Left forelimb (tissue), 1 donor: ENCODE data around the gene CLTA.

ENCODE experiments used
- DNase-seq: peaks from one replicate; pipeline ENCODE4 v3.0.0-alpha.2; 2018; ENCODE audit warnings: low spot score

Gene CLTA, protein sequence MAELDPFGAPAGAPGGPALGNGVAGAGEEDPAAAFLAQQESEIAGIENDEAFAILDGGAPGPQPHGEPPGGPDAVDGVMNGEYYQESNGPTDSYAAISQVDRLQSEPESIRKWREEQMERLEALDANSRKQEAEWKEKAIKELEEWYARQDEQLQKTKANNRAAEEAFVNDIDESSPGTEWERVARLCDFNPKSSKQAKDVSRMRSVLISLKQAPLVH

DNA sequence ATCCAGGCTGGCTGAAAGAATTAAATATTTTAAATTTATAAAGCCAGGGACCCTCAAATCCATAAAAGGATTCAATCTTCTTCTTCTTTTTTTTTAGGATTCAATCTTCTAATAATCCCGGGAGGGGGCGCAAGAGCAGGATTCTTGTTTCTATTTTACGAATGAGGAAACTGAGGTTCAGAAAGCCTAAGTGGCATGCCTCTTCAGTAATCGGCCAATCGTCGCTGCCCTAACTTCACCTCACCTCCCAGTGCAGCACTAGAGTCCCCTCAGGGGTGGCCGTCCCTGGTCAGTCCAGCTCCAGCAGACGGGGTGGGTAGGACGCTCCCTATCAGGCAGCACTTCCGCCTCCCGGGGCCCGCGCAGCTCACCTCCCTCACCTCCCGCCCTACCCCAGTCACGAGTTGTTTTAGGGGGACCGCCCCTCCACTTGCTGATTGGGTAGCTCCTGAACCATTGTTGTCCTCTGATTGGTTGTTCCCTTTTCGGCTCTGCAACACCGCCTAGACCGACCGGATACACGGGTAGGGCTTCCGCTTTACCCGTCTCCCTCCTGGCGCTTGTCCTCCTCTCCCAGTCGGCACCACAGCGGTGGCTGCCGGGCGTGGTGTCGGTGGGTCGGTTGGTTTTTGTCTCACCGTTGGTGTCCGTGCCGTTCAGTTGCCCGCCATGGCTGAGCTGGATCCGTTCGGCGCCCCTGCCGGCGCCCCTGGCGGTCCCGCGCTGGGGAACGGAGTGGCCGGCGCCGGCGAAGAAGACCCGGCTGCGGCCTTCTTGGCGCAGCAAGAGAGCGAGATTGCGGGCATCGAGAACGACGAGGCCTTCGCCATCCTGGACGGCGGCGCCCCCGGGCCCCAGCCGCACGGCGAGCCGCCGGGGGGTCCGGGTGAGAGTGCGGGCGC is at the start of gene CLTA:
Gene CLTA, plus strand, starts transcription at position 534 of the 902 bp plus-strand sequence. Its CDS starts 136 bp downstream, at position 670.
- peak; percentile 96 for DNase-seq

DNA sequence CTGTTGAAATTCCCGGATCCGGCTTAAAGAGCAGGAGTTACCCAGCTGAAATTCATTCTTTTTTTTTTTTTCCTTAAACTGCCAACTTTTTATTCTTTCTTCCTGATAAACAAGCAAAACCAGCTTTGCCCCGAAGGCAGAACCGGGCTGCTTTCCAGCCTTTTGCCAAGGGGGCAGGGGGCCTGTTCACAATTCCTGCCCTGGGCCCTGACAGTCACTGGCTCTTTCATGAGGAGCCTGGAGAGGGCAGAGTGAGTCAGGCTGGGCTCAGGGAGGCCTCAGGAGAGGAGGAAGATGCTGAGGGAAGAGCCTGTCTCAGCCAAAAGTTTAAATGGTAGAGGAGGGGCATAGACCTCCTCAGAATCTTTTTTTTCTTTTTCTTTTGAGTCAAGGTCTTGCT is 49.4 kb upstream of the CLTA start:
- no peak for DNase-seq

DNA sequence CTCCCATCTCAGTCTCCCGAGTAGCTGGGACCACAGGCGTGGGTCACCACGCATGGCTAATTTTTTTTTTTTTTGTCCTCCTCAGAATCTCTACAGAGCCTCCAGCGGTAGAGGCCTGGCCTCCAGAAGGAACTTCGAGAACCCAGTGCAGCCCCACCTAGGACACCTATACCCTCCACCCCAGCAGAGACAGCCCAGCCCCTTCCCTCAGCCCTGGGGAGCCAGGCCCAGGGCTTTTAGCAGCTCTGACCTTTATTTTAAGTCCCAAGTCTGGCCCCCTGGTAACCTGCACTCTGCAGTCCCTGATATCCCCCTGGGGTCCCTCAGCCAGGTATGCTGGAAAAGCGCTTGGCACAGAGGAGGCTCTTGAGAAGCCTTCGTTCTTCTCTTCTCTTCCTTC is 49.0 kb upstream of the CLTA start:
- DNase-seq, result no peak

DNA sequence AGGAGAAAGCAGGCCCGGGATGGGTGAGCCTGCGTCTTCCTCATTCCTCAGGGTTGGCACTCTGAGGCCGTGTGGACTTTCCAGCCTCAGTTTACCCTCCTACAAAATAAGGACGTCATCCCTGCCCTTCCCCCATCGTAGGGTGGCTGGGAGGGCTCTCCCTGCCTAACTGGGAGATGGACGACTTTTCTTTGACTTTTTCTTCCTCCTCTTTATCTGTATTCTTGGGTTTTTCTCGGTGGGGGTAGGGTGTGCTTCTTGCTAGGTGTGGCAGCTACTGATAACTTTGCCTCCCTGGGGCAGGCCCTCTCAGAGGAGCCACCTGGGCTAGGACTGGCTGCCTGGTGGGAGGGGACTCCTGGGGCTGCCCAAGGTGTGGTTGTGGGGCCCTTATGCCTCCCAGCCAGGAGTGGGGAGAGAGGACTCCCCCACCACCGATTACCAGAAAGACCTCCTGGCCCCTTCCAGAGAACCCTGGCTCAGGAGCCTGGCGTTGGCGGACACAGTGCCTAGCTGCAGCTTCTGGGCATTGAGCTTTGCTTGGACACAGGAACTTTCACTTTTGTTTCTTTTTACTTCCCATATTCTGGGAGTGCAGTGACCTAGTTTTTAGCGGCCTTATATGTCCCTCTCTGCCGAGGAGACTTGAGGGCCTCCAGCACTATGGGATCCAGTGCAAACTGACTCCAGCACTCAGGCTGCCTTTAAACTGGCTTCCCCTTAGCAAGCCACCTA is 48.0 kb upstream of the CLTA start:
- no peak for DNase-seq

DNA sequence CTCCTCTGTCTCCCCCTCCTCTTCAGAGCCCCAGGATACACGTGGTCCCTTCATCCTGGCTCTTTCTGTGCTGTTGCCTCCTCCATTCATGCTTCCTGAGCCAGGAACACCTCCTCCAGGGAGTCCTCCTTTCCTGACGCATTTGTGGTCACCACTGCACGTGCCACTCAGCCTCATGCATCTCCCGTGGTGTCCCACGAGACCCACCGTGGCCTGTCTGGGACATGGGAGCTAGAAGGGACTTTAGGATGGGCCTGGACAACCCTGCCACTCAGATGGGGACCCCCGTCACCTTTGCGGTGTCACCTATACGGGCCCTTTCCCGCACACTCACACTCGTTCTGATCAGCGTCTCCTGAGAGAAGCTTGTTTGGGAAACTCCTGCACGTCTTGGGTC is 47.5 kb upstream of the CLTA start:
- no peak for DNase-seq

DNA sequence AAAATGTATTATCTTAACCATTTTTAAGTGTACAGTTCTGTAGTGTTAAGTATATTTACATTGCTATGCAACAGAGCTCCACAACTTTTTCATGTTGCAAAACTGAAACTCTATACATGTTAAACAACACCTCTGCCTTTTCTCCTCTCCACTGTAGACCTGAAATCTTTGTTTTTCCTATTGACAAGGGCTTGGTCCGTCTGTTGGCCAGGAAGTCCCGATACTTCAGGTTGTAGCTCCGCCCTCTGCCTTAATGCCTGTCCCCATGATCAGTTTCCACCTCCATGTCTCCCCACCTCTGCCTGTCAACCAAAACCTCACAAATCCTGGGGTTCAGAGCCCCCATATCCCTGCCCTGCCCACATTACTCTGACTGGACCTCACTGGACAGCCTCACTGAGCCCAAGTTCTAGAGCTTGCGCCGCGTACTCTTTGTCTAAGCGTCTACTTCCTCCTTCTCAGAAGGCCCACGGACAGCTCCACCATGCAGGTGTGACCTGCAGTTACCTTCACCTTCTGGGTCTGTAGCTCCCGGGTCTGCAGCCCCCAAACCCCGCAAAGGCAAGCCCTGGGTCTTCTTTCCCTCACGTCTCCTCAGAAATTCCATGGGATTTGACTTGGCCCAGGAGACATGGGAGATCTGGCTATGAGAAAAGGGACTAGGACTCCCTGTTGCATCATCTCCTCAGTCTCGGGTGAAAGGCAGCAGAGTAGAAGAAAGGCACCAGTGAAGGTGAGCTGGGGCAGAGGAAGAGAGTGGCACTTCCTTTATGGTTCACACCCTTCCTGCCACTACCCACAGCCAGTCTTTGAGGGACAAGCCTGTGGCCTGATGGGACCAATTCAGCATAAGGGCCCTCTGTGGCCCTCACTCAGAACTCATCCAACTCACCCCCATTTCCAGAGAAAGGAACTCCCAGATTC is 46.1 kb upstream of the CLTA start:
- no peak for DNase-seq

DNA sequence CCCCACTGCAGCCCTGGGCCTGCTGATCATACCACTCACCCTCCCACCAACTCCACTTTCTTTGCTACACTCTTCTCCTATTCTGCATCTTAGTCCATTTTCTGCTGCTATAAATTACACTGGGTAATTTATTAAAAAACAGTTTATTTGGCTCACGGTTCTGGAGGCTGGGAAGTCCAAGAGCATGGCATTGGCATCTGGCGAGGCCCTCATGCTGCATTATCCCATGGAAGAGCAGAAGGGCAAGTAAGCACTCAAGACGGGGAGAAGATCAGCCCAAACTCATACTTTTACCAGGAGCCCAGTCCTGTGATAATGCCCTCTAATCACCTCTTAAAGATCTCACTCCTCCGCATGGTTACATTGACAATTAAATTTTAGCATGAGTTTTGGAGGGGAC is 44.8 kb upstream of the CLTA start:
- no peak for DNase-seq

DNA sequence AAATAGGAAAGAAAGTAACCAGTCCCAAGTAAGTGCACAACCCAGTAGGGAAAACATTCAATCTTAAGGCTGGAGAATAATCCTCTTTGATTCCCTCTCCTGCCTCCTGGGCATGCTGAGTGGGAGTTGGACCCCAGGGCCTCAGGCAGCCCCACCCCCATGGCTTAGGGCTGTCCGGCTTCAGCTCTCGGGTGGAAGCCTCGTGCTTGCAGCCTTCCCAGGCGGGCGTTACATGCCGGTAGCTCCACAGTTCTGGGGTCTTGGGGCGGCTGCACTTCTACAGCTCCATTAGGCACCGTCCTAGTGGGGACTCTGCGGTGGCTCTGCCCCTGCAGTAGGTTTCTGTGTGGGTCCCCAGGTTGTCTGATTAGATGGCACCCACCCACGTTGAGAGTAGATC is 44.1 kb upstream of the CLTA start:
- no peak for DNase-seq

DNA sequence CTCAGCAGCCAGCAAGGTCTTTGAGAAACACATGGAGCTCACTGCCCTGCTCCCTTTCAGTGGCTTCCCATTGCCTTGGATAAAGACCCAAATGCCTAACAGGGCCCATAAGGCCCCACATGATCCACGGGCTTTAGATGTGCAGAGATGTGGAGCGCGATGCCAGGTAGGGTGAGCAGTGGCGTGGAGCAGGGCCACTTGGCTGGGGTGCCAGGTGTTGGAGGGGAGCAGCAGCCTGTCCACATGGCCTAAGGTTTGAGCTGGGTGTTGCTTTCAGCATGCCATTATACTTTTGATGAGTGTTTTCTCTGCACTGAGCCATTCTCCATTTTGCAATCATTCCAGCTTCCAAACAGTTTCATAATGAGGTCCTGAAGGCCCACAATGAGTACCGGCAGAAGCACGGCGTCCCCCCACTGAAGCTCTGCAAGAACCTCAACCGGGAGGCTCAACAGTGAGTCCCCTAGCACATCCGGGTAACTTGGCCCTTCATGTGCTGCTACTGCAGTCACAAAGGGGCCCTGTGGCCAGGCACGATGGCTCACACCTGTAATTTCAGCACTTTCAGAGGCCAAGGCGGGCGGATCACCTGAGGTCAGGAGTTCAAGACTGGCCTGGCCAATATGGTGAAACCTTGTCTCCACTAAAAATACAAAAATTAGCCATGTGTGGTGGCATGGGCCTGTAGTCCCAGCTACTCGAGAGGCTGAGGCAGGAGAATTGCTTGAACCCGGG is 43.1 kb upstream of the CLTA start:
- no peak for DNase-seq

DNA sequence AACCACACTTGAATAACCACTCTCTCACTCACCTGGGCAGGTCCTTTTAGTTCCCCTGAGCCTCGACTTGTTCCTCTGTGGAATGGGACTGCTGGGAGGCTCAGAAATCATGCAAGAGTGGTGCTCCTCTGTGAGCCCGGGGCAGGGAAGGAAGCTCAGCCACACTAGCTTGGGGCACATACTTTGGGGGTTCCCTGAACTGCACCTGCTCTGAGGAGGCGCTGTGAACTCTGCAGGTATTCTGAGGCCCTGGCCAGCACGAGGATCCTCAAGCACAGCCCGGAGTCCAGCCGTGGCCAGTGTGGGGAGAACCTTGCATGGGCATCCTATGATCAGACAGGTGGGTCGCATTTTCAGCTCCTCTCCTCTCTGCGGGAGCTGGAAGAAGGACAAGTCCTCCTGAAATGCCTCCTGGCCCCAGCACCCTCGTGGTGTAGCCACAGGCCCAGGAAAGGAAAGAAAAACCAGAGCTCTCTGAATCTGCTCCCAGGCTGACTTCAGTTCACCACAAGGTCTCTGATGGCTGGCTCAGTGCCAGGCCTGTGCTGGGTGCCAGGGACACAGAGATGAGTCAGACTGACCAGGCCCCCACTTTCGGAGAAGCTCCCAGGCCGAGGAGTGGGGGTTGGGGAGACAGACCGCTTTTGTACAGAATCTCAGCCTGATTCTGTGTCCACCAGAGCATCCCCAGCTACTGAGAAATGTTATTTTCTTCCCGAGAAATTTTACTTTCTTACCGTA is 42.2 kb upstream of the CLTA start:
- DNase-seq, result peak; percentile 84

DNA sequence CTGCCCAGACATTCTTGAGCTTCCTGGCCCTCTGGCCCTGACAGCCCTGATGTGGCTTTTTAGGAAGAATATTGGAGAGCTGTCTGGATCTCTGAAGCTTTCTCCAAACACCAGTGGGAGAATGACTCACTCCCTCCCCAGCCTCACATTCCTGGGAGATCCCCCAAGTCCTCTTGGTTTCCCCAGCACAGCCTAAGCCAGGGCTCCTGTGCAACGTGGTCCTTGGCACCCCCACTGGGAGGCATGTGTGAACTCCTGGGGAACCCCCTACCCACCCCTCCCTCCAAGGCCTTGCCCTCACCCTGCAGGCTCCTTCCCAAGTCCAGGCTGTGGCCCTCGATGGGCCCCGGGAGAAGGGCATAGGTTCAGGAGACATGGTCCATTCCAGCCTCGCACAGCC is 41.5 kb upstream of the CLTA start:
- no peak for DNase-seq

DNA sequence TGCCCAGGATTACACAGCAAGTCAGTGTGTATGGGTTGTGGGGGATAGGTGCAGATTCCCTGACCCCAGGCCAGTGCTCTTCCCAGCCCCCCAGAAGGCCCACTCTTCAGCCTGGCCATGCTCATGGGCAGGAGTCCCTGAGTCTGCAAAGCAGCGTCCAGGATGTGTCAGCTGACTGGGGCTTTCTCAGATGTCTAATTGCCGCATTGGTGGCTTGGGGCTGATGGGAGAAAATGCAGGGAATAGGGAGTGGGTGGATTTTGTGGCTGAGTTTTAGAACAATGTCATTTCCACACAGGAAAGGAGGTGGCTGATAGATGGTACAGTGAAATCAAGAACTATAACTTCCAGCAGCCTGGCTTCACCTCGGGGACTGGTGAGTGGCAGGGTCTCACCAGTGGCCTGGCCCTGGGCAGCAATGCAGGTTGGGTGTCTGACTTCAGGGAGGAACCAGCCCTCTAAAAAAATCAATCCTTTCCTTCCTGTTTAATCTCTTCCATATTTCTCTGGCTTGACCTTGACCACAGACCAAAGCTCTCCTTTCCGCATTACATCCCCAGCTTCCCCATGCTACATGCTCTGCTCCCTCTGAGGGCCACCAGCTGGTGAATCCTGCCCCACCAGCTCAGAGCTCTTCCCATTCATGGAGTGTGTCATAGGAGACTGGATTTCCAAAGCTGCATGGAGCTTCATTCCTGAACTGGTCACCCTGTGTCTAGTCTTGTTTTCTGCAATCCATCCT is 40.0 kb upstream of the CLTA start:
- no peak for DNase-seq

DNA sequence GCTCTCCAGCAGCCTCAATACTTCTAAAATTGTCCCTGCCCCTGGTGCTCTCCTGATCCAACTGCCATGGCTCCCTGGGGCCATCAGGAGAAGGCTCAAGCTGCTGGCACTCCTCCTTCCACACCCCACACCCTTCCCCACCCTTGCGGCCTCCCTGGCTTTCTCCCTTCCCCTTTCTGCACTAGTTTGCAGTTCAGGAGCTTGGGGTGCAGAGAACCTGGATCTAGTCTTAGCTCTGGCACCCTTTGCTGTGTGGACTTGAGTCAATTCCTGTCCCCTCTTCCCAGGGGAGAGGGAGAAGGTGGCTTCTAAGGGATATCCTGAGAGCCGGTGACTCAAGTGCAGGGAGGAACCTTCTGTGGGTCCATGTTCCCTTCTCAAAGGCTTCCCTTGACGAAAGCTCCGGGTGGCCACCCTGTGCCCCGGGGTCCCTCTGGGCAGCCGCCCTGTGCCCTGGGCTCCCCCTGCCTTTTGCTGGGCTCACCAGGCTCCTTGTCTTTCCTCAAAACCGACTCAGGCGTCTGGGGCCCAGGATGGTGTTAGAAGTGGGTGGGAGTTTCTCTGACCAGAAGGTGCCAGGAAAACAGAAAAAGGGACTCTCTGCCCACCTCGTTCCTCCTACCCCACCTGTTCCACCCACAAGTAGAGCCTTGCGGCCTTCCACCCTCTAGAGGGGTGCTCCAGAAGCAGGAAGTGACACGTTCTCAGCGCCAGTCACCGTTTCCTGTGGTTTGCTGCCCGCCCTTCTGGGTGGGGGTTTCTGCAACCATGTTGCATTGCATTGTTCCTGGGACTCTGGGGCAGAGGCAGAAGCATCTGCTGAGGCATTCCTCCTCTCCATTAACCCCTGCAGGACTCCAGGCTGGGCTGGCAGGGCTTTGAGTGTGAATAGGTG is 39.2 kb upstream of the CLTA start:
- DNase-seq, result no peak

DNA sequence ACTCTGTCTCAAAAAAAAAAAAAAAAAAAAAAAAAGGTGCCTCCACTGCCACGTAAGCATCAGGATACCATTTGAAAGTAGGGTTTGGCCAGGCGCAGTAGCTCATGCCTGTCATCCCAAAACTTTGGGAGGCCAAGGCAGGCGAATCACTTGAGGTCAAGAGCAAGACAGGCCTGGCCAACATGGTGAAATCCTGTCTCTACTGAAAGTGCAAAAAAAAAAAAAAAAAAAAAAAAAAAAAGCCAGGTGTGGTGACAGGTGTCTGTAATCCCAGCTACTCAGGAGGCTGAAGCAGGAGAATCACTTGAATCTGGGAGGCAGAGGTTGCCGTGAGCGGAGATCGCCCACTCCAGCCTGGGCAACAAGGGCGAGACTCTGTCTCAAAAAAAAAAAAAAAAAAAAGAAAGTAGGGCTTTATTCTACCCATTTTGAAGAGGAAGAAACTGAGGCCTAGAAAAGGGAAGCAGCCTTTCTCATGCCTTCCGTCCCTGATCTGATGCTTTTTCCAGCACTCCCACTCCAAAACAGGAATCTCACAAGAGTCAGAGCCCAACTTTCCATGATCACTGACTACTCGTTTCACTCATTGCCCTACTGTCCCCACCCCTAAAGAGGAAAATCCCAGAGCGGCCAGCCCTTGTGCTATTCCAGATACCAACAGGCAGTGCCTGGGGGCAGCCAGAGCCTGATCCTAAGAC is 37.8 kb upstream of the CLTA start:
- DNase-seq, result no peak

DNA sequence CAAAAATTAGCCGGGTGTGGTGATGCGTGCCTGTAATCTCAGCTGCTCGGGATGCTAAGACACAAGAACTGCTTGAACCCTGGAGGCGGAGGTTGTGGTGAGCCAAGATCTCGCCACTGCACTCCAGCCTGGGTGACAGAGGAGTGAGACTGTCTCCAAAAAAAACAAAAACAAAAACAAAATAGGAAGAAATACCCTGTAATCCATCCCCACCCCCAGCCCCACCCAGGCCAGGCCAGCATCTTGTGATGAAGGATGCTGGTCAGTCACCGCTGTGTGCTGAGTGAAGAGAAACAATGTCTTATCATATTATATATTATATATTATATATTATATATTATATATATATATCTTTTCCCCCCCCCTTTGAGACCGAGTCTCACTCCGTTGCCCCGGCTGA is 37.0 kb upstream of the CLTA start:
- no peak for DNase-seq

DNA sequence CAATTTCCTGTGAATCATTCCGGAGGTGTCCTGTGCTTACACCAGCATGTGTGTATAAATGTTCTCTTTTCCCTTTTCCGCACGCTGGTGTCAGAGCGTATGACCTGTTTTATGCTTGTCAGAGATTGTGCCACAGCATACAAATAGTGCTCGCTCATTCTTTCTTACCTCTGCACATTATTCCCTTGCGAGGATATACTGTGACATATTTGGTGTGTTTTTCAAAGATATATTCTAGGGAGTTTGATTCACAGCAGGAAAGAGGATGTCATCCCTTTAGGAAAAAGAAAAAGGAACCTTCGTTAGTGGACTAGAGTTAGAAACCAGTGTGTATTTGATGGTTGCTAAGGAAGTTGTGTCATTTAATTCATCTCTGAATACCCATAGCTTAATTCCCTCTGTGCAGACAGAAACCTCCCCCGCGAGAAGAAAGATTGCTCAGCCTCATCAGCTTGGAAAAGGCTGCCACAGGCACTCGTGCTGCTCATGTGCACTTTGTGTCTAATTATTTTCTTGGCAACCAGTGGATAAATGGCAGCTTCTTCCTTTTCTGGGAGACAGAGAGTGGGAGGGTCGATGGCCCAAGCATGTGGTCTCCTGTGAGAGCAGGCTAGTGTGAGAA is 36.3 kb upstream of the CLTA start:
- no peak for DNase-seq

DNA sequence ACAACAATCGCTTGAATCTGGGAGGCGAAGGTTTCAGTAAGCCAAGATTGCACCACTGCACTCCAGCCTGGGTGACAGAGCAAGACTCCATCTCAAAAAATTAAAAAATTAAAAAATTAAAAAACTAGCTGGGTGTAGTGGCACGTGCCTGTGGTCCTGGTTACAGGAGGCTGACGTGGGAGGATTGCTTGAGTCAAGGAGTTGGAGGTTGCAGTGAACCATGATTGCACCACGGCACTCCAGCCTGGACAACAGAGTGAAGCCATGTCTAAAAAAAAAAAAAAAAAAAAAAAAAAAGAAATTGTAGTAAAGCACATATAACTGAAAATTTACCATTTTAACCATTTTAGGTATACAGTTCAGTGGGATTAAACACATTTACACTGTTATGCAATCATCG is 34.6 kb upstream of the CLTA start:
- no peak for DNase-seq

DNA sequence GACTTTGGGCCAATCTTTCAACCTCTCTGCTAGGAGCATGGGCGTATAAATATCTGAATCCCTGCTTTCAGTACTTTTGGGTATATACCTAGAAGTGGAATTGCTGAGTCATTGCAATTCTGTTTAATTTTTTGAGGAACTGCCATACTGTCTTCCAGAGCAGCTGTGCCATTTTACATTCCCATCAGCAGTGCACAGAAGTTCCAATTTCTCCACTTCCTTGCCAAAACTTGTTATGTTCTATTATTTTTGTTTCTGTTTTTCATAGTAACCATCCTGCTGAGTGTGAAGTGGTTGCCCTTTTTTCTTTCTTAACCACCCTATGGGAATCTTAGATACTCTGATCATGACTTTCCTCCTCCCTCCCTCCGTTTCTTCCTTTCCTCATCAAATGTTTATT is 32.6 kb upstream of the CLTA start:
- no peak for DNase-seq
